ENCODE results near the gene FBXW5. TPM values are rescaled to one million over a fixed set of nuclear protein-coding genes. Genes with fewer than 3 reads are reported as not detected.

Gene FBXW5
- total RNA-seq, 2 donors from 2014 or later, result 156 to 161 TPM

DNA sequence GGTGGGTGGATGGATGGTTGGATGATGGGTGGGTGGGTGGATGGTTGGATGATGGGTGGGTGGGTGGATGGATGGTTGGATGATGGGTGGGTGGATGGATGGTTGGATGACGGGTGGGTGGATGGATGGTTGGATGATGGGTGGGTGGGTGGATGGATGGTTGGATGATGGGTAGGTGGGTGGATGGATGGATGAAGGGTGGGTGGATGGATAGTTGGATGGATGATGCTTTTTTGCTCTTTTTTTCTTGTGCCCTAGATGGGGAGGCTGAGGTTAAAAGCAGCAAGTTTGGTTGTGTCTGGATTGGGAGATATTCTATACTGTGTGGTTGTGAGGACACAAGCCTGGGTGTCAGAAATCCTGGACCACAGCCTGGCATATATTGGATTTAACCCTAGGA, 12.9 kb upstream of the FBXW5 start:
- 73 to 94% methylated on average over 1 of the region's 1 CpG for WGBS, 2 donors

DNA sequence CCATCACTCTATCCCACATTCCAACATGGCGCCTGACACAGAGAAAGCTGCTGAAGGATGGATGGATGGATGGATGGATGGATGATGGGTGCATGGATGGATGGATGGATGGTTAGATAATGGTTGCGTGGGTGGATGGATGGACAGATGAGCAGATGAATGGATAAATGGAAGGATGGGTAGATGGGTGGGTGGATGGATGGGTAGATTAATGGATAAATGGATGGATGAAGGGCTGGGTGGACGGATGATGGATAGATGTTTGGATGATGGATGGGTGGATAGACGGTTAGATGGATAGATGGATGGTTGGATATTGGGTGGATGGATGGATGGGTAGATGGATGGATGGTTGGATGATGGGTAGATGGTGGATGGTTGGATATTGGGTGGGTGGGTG, 12.1 kb upstream of the FBXW5 start:
- H3K9me3 ChIP-seq, result no peaks in the 10 kb centered on the region
- H3K27ac ChIP-seq, result no peak overlapping the region
- no peaks in the 10 kb centered on the region for H3K36me3 ChIP-seq (replicated peaks in 1 of 2; ENCODE audit: insufficient read depth in 1 of 2, low read depth in 2 of 2)
- peaks cover 9% of the 10 kb centered on the region for H3K4me1 ChIP-seq
- DNase-seq (no peak), ATAC-seq (no peak)
- intact Hi-C loops (cut with DNase I), result no loop called here
- WGBS, 2 donors, result 88 to 95% methylated on average over 4 of the region's 4 CpGs
- TF ChIP-seq, protein P1, sequence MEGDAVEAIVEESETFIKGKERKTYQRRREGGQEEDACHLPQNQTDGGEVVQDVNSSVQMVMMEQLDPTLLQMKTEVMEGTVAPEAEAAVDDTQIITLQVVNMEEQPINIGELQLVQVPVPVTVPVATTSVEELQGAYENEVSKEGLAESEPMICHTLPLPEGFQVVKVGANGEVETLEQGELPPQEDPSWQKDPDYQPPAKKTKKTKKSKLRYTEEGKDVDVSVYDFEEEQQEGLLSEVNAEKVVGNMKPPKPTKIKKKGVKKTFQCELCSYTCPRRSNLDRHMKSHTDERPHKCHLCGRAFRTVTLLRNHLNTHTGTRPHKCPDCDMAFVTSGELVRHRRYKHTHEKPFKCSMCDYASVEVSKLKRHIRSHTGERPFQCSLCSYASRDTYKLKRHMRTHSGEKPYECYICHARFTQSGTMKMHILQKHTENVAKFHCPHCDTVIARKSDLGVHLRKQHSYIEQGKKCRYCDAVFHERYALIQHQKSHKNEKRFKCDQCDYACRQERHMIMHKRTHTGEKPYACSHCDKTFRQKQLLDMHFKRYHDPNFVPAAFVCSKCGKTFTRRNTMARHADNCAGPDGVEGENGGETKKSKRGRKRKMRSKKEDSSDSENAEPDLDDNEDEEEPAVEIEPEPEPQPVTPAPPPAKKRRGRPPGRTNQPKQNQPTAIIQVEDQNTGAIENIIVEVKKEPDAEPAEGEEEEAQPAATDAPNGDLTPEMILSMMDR (IDR thresholded peaks at IDR 0.05), result no peak
- TF ChIP-seq POLR2A (IDR thresholded peaks at IDR 0.05), result no peak
- H3K4me3 ChIP-seq, result no peak overlapping the region
- H3K27me3 ChIP-seq, result no peaks in the 10 kb centered on the region

More for the DNA sequence above, 12.9 kb upstream of the FBXW5 start:
- intact Hi-C loops (cut with DNase I), result no loop called here
- Histone ChIP-seq H3K4me1 (peaks cover under 1% of the 10 kb centered on the region), H3K27ac (no peak overlapping the region), H3K4me3 (no peak overlapping the region), H3K36me3 (replicated peaks in 1 of 2; ENCODE audit: insufficient read depth in 1 of 2, low read depth in 2 of 2) (no peaks in the 10 kb centered on the region), H3K9me3 (no peaks in the 10 kb centered on the region), H3K27me3 (no peaks in the 10 kb centered on the region)
- no peak for ATAC-seq
- no peak for DNase-seq
- no peak for TF ChIP-seq POLR2A (IDR thresholded peaks at IDR 0.05)

DNA sequence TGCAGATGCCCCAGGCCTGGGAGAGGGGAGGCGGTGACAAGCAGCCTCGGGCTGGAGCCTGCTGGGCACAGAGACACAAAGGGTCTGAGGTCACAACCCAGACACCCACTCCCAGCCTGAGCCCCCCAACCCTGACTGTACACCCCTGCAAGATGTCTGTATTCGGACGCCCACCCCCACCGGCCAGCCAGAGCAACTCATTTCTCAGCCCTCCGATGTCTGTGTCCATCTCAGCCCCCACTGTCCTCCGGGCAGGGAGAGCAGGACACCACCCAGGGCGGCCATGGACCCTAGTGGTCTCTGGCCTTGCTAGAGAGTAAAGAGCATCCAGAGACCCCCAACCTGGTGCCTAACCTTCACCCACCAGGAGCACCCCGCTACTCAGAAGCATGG, 11.4 kb upstream of the FBXW5 start:
- no peak overlapping the region for H3K27ac ChIP-seq
- WGBS, 2 donors, result 90 to 100% methylated on average over 2 to 9 of the region's 9 CpGs
- no peaks in the 10 kb centered on the region for H3K27me3 ChIP-seq
- H3K4me3 ChIP-seq, result no peak overlapping the region
- no peaks in the 10 kb centered on the region for H3K9me3 ChIP-seq
- no peaks in the 10 kb centered on the region for H3K36me3 ChIP-seq (replicated peaks in 1 of 2; ENCODE audit: insufficient read depth in 1 of 2, low read depth in 2 of 2)
- intact Hi-C loops (cut with DNase I), result no loop called here
- H3K4me1 ChIP-seq, result peaks cover 15% of the 10 kb centered on the region
- no peak for TF ChIP-seq POLR2A (IDR thresholded peaks at IDR 0.05)
- TF ChIP-seq, protein P1 (IDR thresholded peaks at IDR 0.05), result no peak
- no peak for ATAC-seq
- no peak for DNase-seq

DNA sequence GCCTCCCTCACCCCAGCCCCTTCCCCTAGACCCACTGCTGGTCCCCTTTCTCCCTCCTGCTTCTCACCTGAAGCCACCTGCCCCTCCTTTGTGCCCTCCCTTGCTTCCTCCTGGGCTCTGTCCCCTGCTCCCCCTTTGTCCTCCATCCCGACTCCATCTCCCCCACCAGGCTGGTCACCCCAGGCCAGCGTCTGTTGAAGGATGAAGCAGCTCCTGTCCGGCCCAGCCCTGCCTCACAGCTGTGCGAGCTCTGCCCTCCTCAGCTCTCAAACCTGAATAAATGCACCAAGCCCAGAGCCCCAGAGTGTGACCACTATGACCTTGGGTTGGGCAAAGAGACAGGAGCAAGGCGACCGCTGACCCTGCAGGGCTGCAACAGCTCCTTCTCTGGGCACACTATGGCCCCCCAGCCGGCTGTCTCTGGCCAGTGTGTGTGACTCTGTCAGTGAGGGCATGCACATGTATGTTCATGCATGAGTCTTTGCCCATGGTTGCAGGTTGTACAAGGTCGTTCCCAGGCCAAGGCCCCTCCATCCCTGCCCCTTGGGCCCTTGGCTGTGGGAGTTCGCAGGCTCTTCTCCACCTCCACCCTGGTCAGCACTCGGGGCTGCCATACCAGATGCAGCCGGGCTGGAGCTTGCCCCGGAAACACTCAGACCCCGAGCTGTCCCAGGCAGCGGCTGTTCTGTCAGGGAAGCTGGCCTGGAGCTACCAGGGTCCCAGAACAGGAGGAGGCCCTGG, 10.8 kb upstream of the FBXW5 start:
- Histone ChIP-seq H3K9me3 (no peaks in the 10 kb centered on the region), H3K4me3 (no peak overlapping the region), H3K4me1 (peaks cover 21% of the 10 kb centered on the region), H3K27ac (no peak overlapping the region), H3K27me3 (no peaks in the 10 kb centered on the region), H3K36me3 (replicated peaks in 1 of 2; ENCODE audit: insufficient read depth in 1 of 2, low read depth in 2 of 2) (no peaks in the 10 kb centered on the region)
- ATAC-seq (no peak), DNase-seq (no peak)
- WGBS, 2 donors, result 87% methylated on average over 5 to 10 of the region's 14 CpGs
- intact Hi-C loops (cut with DNase I), result no loop called here
- no peak for TF ChIP-seq POLR2A (IDR thresholded peaks at IDR 0.05)
- TF ChIP-seq, protein P1 (IDR thresholded peaks at IDR 0.05), result no peak

DNA sequence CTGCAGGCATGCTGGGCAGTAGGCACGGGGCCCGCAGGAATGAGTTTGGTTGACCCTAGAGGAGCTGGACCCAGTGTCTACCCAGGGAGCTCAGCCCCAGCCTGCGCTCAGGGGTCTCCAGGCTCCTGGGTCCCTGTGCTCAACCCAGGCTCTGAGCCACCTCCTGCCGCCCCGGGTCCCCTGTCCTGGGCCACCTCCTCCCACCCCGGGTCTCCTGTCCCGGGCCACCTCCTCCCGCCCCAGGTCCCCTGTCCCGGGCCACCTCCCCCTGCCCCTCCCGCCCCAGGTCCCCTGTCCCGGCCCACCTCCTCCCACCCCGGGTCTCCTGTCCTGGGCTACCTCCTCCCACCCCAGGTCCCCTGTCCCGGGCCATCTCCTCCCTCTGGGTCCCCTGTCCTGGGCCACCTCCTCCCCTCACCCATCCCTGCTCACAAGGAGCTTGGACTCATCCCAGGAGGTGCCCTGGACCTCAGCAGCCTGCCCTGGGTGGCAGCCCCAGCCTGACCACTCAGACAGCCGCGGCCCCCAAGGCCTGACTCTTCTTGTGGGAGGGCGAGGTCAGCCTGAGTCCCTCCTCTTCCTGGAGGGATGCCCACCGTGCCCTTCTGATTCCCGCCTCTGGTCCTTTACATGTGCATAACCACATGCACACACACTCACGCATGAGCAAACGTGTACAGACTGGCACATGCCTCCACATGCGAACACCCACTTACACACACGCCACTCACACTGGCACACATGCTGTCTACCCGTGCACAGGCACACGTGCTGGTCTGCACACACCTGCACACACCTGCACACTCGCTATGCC, 9.9 kb upstream of the FBXW5 start:
- TF ChIP-seq, protein P1 (IDR thresholded peaks at IDR 0.05), result no peak
- TF ChIP-seq POLR2A (IDR thresholded peaks at IDR 0.05), result no peak
- no peak for DNase-seq
- Histone ChIP-seq H3K4me1 (peaks cover 26% of the 10 kb centered on the region), H3K4me3 (no peak overlapping the region), H3K27me3 (no peaks in the 10 kb centered on the region), H3K36me3 (replicated peaks in 1 of 2; ENCODE audit: insufficient read depth in 1 of 2, low read depth in 2 of 2) (no peaks in the 10 kb centered on the region), H3K27ac (no peak overlapping the region), H3K9me3 (no peaks in the 10 kb centered on the region)
- ATAC-seq, result no peak
- WGBS, 2 donors, result 86 to 88% methylated on average over 18 to 24 of the region's 25 CpGs
- intact Hi-C loops (cut with DNase I), result loop anchor here (5.0 kb wide), 1 partner anchor 68 kb away; no protein-coding TSS in a partner anchor
